ACHN (cell line): ENCODE measurements around the gene TTLL10.
A peak's percentile ranks its signal among the peaks of the same experiment; 100 is the strongest.

Experiments used
- DNase-seq: peaks from one replicate; pipeline ENCODE4 v3.0.0-alpha.2; 2015
- in situ Hi-C: cut with HindIII; loops from 2 replicates; pipeline ENCODE4 v1.10.0; 2017; ENCODE audit warnings: low sequenced_read_pairs, low pct_ligation_motif_present, low pct_unique_long_range_greater_than_20kb

TTLL10 gene, protein sequence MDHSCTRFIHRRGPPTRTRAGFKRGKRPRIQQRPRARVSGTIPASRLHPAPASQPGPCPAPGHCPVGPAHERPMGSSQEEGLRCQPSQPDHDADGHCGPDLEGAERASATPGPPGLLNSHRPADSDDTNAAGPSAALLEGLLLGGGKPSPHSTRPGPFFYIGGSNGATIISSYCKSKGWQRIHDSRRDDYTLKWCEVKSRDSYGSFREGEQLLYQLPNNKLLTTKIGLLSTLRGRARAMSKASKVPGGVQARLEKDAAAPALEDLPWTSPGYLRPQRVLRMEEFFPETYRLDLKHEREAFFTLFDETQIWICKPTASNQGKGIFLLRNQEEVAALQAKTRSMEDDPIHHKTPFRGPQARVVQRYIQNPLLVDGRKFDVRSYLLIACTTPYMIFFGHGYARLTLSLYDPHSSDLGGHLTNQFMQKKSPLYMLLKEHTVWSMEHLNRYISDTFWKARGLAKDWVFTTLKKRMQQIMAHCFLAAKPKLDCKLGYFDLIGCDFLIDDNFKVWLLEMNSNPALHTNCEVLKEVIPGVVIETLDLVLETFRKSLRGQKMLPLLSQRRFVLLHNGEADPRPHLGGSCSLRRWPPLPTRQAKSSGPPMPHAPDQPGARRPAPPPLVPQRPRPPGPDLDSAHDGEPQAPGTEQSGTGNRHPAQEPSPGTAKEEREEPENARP

DNA sequence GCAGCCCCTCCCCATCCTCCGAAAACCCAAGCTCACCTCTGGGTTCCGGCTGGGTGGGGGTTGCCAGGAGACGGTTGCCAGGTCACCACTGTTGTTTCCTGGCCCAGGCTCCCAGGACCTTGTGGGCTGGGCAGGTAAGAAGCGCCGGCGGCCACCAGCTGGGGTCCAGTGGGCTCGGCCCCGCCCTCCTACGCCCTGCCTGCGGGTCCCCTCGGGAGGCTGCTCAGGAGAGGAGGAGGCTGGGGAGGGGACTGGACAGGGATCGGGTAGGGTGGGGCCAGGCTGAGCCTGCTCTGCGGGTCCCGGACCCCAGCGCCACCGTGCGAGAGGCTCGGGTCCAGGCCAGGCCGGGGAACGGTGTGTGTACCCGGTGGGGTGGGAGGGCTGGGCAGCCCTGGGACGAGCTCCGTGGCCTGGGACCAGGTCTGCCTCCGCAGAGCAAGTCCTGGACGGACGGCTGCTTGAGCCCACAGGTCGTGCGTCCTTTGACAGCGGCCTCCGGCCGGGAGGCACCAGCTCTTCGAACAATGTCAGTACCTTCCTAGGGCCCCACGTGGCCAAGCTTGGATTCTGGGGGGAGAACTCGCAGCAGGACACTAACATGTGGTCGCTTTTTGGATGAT lies at the start of gene TTLL10:
Gene TTLL10, plus strand, starts transcription at position 88 of the 623 bp plus-strand sequence. CDS start 5,336 bp downstream, outside the sequence.
- DNase-seq = no peak
- in situ Hi-C loops = no loop called here

DNA sequence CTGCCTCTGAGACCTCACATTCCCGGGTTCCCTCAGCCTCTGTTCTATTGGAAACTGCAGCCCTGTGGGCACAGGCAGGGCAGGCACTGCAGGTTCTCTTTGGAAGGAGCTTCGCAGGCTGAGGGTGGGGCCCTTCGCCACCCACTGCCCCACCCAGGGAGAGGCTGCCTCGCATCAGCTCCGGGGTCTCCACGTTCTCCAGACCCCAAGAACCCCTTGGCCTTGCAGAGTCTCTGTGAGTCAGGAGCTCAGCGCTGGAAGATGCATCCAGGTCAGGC lies 49.2 kb upstream of the TTLL10 start:
- in situ Hi-C loops = no loop called here
- DNase-seq = no peak

DNA sequence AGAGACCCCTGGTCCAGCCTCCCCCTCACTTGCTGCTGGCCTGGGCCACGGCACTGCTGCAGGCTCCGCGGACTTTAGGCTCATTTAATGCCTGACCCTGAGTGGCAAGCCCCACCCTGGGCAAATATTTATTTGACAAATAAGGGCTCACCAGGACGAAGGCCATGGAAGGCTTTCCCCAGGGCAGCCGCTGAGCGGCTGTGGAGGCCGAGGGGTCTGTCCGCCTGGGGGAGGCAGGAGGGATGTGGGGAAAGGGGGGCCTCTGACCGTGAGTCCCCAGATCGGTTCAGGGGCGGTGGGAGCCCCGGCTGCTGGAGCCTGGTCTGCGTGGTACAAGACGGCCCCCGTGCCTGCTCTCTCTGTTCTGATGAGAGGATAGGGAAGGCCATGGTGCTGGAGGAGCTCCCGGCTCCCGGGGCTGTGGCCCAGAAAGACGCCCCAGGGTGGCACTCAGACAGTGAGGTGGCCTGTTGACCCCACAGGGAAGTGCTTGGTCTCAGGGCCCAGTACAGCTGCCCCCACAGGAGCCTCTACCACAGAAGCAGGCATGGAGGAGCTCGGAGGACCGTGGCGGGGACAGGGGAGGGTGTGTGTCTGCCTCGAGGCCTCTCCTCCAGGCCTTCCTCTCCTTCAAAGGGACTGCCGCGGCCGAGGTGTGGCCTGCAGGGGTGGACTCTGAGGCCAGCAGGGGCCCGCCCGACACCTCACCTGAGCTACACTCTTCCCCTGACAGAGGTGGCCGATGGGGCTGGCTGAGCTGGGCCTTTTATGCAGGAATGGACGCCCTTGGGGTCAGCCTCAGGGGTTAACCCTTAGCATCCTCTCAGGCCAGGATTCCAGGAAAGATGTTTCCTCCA lies 48.7 kb upstream of the TTLL10 start:
- DNase-seq = no peak
- in situ Hi-C loops = no loop called here

- DNase-seq = no peak
- in situ Hi-C loops = no loop called here
Observed at GRCh38 chr1:1125945-1126344, 47.7 kb upstream of the TTLL10 start.

GRCh38 chr1:1127551-1128451 lies 45.9 kb upstream of the TTLL10 start:
- no peak for DNase-seq
- in situ Hi-C loops = no loop called here

DNA sequence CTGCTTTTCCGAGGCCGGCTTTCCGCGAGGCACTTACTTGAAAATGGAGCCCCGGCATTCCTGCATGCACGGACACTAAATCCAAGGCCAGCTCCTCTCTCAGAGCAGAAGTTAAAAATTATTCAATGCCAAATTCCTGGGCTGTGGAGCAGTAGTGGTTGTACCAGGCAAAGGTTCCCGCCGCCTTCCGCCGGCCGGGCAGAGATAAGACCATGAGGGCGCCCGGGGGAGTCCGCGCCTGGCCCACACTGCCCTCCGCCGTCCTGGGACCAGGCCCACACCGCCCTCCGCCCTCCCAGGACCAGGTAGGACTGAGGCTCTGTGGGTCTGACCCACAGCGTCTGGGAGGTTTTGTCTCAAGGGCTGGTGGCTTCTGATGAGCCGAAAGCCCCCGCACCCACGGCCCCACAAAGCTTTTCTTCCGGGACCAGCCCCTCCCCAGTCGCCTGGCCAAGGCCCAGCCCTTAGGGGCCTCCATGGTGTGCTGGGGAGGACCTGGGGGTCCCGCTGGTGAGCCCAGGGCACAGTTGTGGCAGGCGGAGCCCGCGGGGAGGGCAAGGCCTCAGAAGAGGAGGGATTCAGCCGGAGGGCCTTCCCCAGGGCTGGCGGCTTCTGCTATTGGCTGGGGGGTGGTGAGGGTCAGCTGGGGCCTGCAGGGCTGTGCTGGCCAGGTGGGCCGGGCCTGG lies 45.1 kb upstream of the TTLL10 start:
- in situ Hi-C loops = no loop called here
- peak; percentile 77 for DNase-seq

DNA sequence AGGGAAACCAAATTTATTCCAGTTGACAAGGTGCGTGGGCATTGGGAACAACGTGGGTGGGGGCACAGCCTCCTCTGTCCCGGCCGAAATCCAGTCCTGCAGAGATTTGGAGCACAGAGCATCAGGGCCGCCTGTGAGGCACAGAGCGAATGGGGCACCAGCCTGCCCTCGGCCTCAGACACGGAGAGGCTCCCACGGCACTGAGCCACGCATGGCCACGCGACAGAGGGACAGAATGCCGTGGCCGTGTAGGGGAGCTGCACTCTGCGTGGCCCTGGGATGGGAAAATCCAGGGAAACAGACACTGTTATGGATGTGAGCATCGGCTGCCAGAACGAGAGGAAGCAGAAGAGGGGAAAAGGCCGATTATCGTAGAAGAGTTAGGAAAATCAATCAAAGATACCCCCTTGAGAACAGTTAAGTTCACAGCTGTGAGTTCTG lies 44.3 kb upstream of the TTLL10 start:
- DNase-seq = no peak
- in situ Hi-C loops = no loop called here

- no peak for DNase-seq
- in situ Hi-C loops = no loop called here
Observed at GRCh38 chr1:1130206-1131120, 43.2 kb upstream of the TTLL10 start.

DNA sequence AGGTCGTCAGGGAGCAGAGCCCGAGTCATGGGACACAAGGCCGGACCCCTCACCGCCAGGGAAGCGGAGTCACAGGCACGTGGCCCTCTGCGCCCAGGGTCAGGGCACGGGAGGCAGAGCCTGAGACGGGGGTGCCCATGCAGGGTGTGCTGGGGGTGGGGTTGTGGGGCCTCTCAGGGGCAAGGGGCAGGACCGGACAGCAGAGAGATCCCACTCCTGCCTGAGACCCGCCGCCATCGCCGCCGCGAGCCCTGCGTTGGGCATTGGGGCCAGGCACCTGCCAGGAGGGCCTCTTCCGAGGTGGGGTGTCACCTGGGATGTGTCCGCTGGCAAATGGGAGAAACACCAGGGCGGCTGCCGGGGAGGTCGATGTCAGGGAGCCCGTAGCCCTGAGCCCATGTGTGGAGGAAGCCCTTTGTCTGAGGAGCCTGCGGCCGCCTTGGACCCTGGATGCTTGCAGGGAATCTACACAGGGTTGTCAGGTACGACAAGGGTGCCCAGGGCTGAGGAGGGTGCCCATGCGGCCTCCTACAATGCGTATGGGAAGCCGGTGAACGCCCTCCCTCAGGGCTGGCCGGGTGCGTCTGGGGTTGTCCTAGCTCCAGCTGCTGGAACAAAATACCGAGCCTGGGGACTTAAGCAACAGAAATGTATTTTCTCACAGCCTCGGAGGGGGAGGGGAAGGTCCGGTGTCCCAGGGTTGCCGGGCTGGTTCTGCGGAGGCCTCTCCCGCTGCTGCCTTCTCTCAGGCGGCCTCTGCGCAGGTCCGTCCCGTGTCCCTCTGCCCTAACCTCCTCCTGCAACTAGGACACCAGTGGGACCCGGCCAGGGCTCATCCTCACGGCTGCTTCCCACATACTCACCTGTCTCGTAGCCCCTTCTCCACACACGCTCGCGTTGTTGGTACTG lies 41.4 kb upstream of the TTLL10 start:
- in situ Hi-C loops = no loop called here
- DNase-seq = no peak

DNA sequence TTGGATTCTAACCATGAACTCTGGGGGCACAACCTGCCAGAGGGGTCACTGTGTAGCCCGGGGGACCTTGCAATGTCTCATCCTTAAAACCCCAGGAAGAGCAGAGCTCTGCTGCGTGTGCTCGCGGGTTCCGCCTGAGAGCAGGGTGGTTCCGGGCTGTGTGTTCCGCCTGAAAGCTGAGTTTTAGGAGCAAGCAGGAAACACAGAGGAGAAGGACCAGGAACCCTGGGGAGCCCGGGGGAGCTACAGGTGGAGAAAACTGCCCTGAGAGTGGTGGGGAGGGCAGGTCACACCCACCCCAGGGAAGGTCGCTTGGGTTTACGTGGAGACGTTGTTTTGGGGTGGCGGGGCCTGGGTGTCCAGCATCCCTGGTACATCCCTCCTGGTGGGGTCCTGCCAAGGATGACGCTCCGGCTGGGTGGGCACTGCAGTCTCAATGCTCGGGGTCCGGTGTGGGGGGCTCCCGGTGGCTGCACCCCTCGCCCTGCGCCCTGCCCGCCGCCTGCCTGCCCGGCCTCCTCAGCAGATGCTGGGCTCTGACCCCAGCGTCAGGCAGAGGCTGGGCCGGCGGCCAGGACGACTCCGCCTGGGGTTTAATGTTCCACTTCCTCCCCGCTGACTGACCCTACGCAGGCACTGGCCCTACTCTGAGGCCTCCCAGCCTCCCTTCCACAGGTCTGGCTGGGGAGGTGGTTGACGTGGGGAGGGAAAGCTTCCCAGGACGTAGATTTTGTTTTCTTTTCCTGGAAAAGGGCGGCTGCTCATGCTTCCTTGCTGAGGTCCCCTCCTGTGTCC lies 40.5 kb upstream of the TTLL10 start:
- no peak for DNase-seq
- in situ Hi-C loops = no loop called here

DNA sequence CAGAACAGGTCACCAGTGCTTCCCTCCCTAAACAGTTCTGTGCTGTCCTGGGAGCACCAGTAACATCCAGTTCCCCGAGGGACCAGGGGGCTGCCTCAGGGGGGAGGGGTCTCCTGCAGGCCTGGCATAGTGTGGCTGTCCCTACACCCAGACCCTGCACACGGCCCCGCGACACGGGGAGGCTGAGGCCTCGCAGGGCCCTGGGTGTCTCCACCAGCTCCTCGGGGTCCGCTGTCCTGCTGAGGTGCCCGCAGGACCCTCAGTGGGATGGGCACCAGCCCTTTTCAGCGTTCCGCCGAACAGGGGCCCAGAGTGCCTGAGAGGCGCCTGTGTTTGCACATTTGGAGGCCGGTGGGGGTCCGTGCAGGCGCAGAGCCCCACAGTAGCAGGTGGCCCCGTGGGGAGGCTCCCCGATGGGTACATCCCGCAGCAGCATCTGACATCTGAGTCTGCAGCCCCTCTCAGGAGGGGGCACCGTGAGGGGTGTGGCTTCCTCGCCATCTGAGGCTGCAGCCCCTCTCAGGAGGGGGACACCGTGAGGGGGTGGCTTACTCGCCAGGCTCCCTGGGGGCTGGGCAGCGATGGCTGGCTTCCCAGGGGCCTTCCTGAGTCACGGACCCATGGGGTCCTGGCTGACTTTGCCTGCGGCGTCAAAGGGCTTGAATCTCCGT lies 39.2 kb upstream of the TTLL10 start:
- in situ Hi-C loops = no loop called here
- no peak for DNase-seq

- in situ Hi-C loops = no loop called here
- no peak for DNase-seq
Observed at GRCh38 chr1:1135339-1136136, 38.1 kb upstream of the TTLL10 start.

DNA sequence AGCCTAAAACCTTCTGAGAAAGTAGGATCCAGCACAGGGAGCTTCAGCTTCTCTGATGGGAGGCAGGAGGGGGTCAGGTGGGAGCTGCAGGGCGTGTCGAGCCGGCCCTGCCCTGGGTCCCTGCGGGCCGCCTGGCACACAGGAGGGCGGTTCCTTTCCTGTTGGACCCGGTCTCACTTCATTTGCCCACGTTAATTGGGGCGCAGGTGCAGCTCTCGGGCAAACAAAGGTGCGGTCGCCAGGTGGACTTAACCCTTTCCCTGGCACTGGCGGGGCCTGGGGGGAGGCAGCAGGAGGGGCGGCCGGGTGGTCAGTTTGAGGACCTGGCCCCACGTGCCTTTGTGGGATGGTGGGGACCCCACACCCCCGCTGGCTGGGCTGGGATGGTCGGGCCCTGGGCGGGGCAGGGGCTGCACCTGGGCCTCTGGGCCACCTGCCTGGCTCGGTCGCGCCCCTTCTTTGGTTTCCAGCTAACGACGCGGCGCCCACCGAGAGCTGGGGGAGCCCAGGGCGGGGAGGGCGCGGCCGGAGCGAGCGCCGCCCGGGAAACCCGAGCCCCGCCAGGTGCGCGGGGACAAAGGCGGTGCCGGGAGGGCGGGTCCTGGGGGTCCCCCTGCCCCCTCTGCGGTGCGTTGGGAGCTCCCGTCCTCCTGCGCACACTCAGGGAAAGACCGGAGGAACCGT lies 37.0 kb upstream of the TTLL10 start:
- in situ Hi-C loops = no loop called here
- no peak for DNase-seq
